Dendritic cell treated with granulocyte-macrophage colony-stimulating factor and Interleukin-4, amounts not matched to agents 40 ng/mL and 50 ng/mL, for 4 days (primary cell): Measurements from ENCODE around the gene INSL4.

Source experiments
- H3K27ac Mint-ChIP-seq: one replicate; pipeline ENCODE4 v1.8.0; 2022; ENCODE audit warnings: mild to moderate bottlenecking, mixed read lengths
- H3K27me3 Mint-ChIP-seq: one replicate; pipeline ENCODE4 v1.8.0; 2022; ENCODE audit warnings: mild to moderate bottlenecking, mixed read lengths
- H3K36me3 Mint-ChIP-seq: one replicate; pipeline ENCODE4 v1.8.0; 2022; ENCODE audit warnings: low read depth, mixed read lengths
- H3K4me1 Mint-ChIP-seq: one replicate; pipeline ENCODE4 v1.8.0; 2022; ENCODE audit warnings: low read depth, mixed read lengths
- H3K4me3 Mint-ChIP-seq: one replicate; pipeline ENCODE4 v1.8.0; 2022; ENCODE audit warnings: mild to moderate bottlenecking, moderate library complexity, mixed read lengths
- H3K9me3 Mint-ChIP-seq: one replicate; pipeline ENCODE4 v1.8.0; 2022; ENCODE audit warnings: mixed read lengths
- intact Hi-C: fragments of 100-400 bp; cut with micrococcal nuclease; formaldehyde crosslinking; loops from one replicate; pipeline ENCODE4 v1.15.0; 2022

INSL4 gene

DNA sequence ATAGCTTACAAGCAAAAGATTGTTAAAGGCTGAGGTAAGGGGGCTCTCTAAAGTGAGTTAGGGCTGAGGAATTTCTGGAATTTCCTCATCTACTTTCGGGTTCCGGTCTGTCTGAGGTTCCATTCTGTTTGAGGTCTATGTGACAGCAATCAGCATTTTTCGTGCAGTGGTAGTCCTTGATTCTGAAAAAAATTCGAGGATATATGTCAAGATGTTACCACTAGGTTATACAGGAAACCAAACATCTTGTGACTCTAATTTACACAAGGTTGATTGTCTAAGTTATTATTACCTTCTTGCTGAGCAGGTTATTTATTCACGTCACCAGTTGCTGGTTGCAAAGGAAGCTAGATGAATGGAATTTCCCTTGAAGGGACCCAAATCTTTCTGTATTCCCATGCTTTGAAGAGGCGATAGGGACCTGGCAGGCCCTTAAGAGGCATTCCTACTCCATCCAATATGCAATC is 38.1 kb downstream of the INSL4 start:
- H3K4me3 Mint-ChIP-seq = no peak overlapping the region
- no peaks in the 10 kb centered on the region for H3K9me3 Mint-ChIP-seq
- intact Hi-C loops = no loop called here
- no peaks in the 10 kb centered on the region for H3K36me3 Mint-ChIP-seq
- peaks cover 9% of the 10 kb centered on the region for H3K4me1 Mint-ChIP-seq
- no peaks in the 10 kb centered on the region for H3K27me3 Mint-ChIP-seq
- H3K27ac Mint-ChIP-seq = no peak overlapping the region

DNA sequence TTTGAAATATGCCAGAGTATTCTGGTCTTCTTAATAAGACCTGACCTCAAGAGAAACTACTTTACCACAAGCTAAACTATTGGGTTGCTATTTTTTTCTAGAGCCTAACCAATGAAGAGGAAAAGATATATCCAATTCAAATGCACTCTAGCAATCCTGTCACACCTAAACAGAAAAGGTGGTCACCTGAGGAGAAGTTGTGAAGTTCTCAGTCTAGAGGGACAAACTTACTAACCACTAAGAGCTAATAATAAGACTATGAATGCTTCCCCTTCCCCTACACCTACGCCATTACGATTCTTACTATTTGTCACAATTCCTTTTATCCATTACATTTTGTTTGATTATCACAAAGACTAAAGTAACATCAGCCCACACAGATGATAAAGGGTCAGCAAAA is 43.6 kb downstream of the INSL4 start:
- intact Hi-C loops = no loop called here
- Mint-ChIP-seq H3K4me1 (no peaks in the 10 kb centered on the region), H3K27me3 (no peaks in the 10 kb centered on the region), H3K36me3 (no peaks in the 10 kb centered on the region), H3K4me3 (no peak overlapping the region), H3K27ac (no peak overlapping the region), H3K9me3 (no peaks in the 10 kb centered on the region)

DNA sequence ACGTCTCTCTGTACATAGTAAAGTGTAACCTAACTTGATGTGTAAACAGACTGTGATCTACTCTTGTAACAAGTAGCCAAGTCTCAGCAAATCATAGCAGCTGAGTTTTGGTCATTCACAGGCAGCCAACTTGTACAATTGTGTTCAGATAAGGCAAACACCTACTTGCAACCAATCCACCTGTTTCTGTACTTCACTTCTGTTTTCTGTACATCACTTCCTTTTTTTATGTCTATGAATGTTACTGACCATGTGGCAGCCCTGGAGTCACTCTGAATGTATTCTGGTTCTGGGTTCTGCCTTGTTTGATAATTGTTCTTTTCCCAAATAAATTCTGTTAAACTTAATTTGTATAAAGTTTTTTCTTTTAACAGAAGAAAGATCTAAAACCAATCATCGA is 47.3 kb downstream of the INSL4 start:
- intact Hi-C loops = no loop called here
- H3K27ac Mint-ChIP-seq = no peak overlapping the region
- H3K27me3 Mint-ChIP-seq = no peaks in the 10 kb centered on the region
- no peaks in the 10 kb centered on the region for H3K4me1 Mint-ChIP-seq
- no peak overlapping the region for H3K4me3 Mint-ChIP-seq
- no peaks in the 10 kb centered on the region for H3K9me3 Mint-ChIP-seq
- no peaks in the 10 kb centered on the region for H3K36me3 Mint-ChIP-seq
